HL-60 (cell line): Measurements from ENCODE around the gene SBK1.

ENCODE experiments used
- DNase-seq, 2 experiments: peaks; one replicate each; pipeline ENCODE4 v3.0.0-alpha.2; 2010 to 2020; ENCODE audit warnings: low read depth in 1 of 2, low spot score in 1 of 2
- H3K27ac ChIP-seq: fragments of 250-450 bp; sonication (Bioruptor Pico); replicated peaks from 2 replicates; pipeline ENCODE4 v1.5.1; 2020; ENCODE audit warnings: mild to moderate bottlenecking, moderate library complexity
- H3K27me3 ChIP-seq: fragments of 250-450 bp; sonication (Bioruptor Pico); 2 replicates; pipeline ENCODE4 v1.5.1; 2021; ENCODE audit warnings: mild to moderate bottlenecking, moderate library complexity; ENCODE audit not compliant: insufficient read depth, poor library complexity, severe bottlenecking
- H3K4me3 ChIP-seq: replicated peaks from 2 replicates; pipeline ENCODE4 v1.5.1; 2011; ENCODE audit warnings: mild to moderate bottlenecking, control low read depth, low read length; ENCODE audit not compliant: insufficient read depth
- CTCF ChIP-seq: IDR thresholded peaks from one replicate; pipeline ENCODE4 v1.5.1; 2011; ENCODE audit warnings: low read length, control low read depth, inconsistent platforms; ENCODE audit not compliant: insufficient read depth
- GABPA ChIP-seq: IDR thresholded peaks from 2 replicates; pipeline ENCODE4 v1.6.1; 2012; ENCODE audit warnings: low read depth
- POLR2AphosphoS5 ChIP-seq: IDR thresholded peaks from 2 replicates; pipeline ENCODE4 v1.6.1; 2012; ENCODE audit warnings: low read depth
- REST ChIP-seq: IDR thresholded peaks from 2 replicates; pipeline ENCODE4 v1.6.1; 2012; ENCODE audit warnings: low read depth; ENCODE audit not compliant: insufficient replicate concordance
- SPI1 ChIP-seq: IDR thresholded peaks from 2 replicates; pipeline ENCODE4 v1.6.1; 2012; ENCODE audit warnings: low read depth, mild to moderate bottlenecking, borderline replicate concordance

The SBK1 gene

GRCh38 chr16:28304214-28304613 is 11.9 kb downstream of the SBK1 start:
- H3K4me3 ChIP-seq: no peak overlapping the region
- TF ChIP-seq POLR2AphosphoS5 (no peak), REST (peak; percentile 97)
- DNase-seq: no peak
- H3K27ac ChIP-seq: no peak overlapping the region
- peaks cover 3% of the 10 kb centered on the region for H3K27me3 ChIP-seq

GRCh38 chr16:28307936-28308335 is 15.6 kb downstream of the SBK1 start:
- H3K27ac ChIP-seq: no peak overlapping the region
- TF ChIP-seq REST: no peak
- TF ChIP-seq GABPA: no peak
- TF ChIP-seq SPI1: no peak
- TF ChIP-seq POLR2AphosphoS5: no peak
- no peak for TF ChIP-seq CTCF

GRCh38 chr16:28308794-28309584 is 16.7 kb downstream of the SBK1 start:
- H3K27me3 ChIP-seq: no peaks in the 10 kb centered on the region
- H3K4me3 ChIP-seq: no peak overlapping the region
- no peak for TF ChIP-seq REST
- no peak for TF ChIP-seq SPI1
- no peak for TF ChIP-seq CTCF
- TF ChIP-seq GABPA: no peak
- TF ChIP-seq POLR2AphosphoS5: no peak
- H3K27ac ChIP-seq: no peak overlapping the region
- no peak for DNase-seq

More at GRCh38 chr16:28307936-28308335, 15.6 kb downstream of the SBK1 start:
- H3K27me3 ChIP-seq: no peaks in the 10 kb centered on the region
- no peak overlapping the region for H3K4me3 ChIP-seq
- DNase-seq: no peak
